Osteocyte (in vitro differentiated cells): ENCODE data around the gene ODF2L. TPM values are rescaled to one million over a fixed set of nuclear protein-coding genes. Genes with fewer than 3 reads are reported as not detected.
A peak's percentile ranks its signal among the peaks of the same experiment; 100 is the strongest.

Source experiments
- DNase-seq: peaks from one replicate; pipeline ENCODE4 v3.0.0; 2021; ENCODE audit warnings: mixed read lengths; ENCODE audit not compliant: unreplicated experiment; ENCODE audit errors: extremely low spot score
- H3K27ac Mint-ChIP-seq: one replicate; pipeline ENCODE4 v1.8.0; 2021; ENCODE audit warnings: mild to moderate bottlenecking, mixed read lengths; ENCODE audit not compliant: unreplicated experiment
- H3K27me3 Mint-ChIP-seq: one replicate; pipeline ENCODE4 v1.8.0; 2021; ENCODE audit warnings: mixed read lengths; ENCODE audit not compliant: unreplicated experiment
- H3K36me3 Mint-ChIP-seq: one replicate; pipeline ENCODE4 v1.8.0; 2021; ENCODE audit warnings: mixed read lengths; ENCODE audit not compliant: unreplicated experiment
- H3K4me1 Mint-ChIP-seq: one replicate; pipeline ENCODE4 v1.8.0; 2021; ENCODE audit warnings: mixed read lengths; ENCODE audit not compliant: unreplicated experiment
- H3K4me3 Mint-ChIP-seq: one replicate; pipeline ENCODE4 v1.8.0; 2021; ENCODE audit warnings: mild to moderate bottlenecking, moderate library complexity, mixed read lengths; ENCODE audit not compliant: unreplicated experiment
- H3K9me3 Mint-ChIP-seq: one replicate; pipeline ENCODE4 v1.8.0; 2021; ENCODE audit warnings: mixed read lengths; ENCODE audit not compliant: unreplicated experiment
- CTCF ChIP-seq: fragments of 200-600 bp; sonication (generic); IDR thresholded peaks from 2 replicates; pipeline ENCODE4 v1.5.0; 2021; ENCODE audit warnings: antibody characterized with exemption, mild to moderate bottlenecking, moderate library complexity
- total RNA-seq: library from RNA; stranded (reverse); gene quantifications from 2 replicates; pipeline ENCODE4 v1.2.1, GENCODE V29; 2021

Gene ODF2L
- total RNA-seq, 1 donor from 2014 or later, result 50.6 TPM

GRCh38 chr1:86380257-86380861, 15.8 kb downstream of the ODF2L start:
- Mint-ChIP-seq H3K9me3 (no peaks in the 10 kb centered on the region), H3K4me1 (peaks cover 24% of the 10 kb centered on the region), H3K27me3 (no peaks in the 10 kb centered on the region), H3K4me3 (peak overlapping the region; percentile 48), H3K27ac (peak overlapping the region; percentile 52), H3K36me3 (peaks cover 9% of the 10 kb centered on the region)
- no peak for DNase-seq
- TF ChIP-seq CTCF, result peak; percentile 79

DNA sequence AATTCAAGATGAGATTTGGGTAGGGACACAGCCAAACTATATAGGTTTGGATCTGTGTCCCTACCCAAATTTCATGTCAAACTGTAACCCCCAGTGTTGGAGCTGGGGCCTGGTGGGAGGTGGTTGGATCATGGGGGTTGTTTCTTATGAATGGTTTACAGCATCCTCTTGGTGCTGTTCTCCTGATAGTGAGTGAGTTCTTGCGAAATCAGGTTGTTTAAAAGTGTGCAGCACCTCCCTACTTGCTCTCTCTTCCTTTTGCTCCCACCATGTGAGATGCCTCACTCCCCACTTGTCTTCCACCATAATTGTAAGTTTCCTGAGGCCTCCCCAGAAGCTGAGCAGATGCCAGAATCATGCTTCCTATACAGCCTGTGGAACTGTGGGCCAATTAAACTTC, 17.3 kb downstream of the ODF2L start:
- peaks cover 11% of the 10 kb centered on the region for H3K36me3 Mint-ChIP-seq
- peaks cover 26% of the 10 kb centered on the region for H3K4me1 Mint-ChIP-seq
- no peak overlapping the region for H3K4me3 Mint-ChIP-seq
- TF ChIP-seq CTCF, result no peak
- H3K27me3 Mint-ChIP-seq, result no peaks in the 10 kb centered on the region
- DNase-seq, result no peak
- H3K9me3 Mint-ChIP-seq, result no peaks in the 10 kb centered on the region
- H3K27ac Mint-ChIP-seq, result no peak overlapping the region

DNA sequence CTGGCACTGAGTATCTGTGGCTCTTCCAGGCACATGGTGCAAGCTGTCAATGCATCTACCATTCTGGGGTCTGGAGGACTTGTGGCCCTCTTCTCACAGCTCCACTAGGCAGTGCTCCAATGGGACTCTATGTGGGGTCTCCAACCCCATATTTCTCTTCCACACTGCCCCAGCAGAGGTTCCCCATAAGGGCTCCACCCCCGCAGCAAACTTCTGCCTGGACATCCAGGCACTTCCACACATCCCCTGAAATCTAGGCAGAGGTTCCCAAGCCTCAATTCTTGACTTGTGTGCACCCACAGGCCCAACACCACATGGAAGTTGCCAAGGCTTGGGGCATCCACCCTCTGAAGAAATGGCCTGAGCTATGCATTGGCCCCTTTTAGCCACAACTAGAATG, 18.8 kb downstream of the ODF2L start:
- no peak for DNase-seq

GRCh38 chr1:86375688-86376087, 20.4 kb downstream of the ODF2L start:
- no peak for TF ChIP-seq CTCF
- no peak overlapping the region for H3K4me3 Mint-ChIP-seq
- no peak overlapping the region for H3K27ac Mint-ChIP-seq
- H3K4me1 Mint-ChIP-seq, result peaks cover 15% of the 10 kb centered on the region
- DNase-seq, result no peak
- no peaks in the 10 kb centered on the region for H3K9me3 Mint-ChIP-seq
- no peaks in the 10 kb centered on the region for H3K27me3 Mint-ChIP-seq
- H3K36me3 Mint-ChIP-seq, result peaks cover 21% of the 10 kb centered on the region

More for the DNA sequence above, 18.8 kb downstream of the ODF2L start:
- H3K4me3 Mint-ChIP-seq, result no peak overlapping the region
- H3K36me3 Mint-ChIP-seq, result peaks cover 15% of the 10 kb centered on the region
- H3K27me3 Mint-ChIP-seq, result no peaks in the 10 kb centered on the region
- no peak overlapping the region for H3K27ac Mint-ChIP-seq
- no peak for TF ChIP-seq CTCF
- H3K9me3 Mint-ChIP-seq, result no peaks in the 10 kb centered on the region
- H3K4me1 Mint-ChIP-seq, result peaks cover 17% of the 10 kb centered on the region

DNA sequence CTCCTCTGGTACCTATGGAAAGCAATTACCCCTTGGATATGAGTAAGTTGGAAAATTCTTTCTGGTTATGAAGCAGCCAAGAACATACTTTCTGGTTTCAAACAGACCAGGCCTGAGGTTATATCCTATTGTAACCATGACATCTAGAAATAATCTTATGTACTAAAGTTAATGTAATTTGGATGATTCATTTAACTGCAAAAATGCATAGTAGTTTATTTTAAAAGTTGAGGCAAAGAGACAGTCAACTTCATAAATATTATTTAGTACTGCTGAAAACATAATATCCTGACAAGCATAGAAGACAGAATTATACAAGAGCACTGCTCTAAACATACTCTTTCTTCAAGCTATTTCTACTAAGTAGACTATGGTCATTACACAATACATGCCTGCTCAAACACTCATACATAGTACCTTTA, 25.5 kb downstream of the ODF2L start:
- DNase-seq, result no peak
- no peak for TF ChIP-seq CTCF
- H3K36me3 Mint-ChIP-seq, result peaks cover 29% of the 10 kb centered on the region
- H3K27ac Mint-ChIP-seq, result no peak overlapping the region
- H3K27me3 Mint-ChIP-seq, result no peaks in the 10 kb centered on the region
- H3K9me3 Mint-ChIP-seq, result no peaks in the 10 kb centered on the region
- peaks cover 8% of the 10 kb centered on the region for H3K4me1 Mint-ChIP-seq
- H3K4me3 Mint-ChIP-seq, result no peak overlapping the region
